GM18873 (cell line): ENCODE measurements around the gene RSPH6A.
"Not testable (repeated sequence)": the region's sequence is repeated elsewhere in the genome, so short reads cannot be mapped to it uniquely, and the experiment has no call there.

Experiments used
- ATAC-seq: cut with Tn5 transposase; IDR thresholded peaks from one replicate; pipeline ENCODE4 v1.9.1; 2021; ENCODE audit warnings: mild to moderate bottlenecking, moderate library complexity, moderate number of reproducible peaks; ENCODE audit not compliant: unreplicated experiment, low FRiP score

The RSPH6A gene

DNA sequence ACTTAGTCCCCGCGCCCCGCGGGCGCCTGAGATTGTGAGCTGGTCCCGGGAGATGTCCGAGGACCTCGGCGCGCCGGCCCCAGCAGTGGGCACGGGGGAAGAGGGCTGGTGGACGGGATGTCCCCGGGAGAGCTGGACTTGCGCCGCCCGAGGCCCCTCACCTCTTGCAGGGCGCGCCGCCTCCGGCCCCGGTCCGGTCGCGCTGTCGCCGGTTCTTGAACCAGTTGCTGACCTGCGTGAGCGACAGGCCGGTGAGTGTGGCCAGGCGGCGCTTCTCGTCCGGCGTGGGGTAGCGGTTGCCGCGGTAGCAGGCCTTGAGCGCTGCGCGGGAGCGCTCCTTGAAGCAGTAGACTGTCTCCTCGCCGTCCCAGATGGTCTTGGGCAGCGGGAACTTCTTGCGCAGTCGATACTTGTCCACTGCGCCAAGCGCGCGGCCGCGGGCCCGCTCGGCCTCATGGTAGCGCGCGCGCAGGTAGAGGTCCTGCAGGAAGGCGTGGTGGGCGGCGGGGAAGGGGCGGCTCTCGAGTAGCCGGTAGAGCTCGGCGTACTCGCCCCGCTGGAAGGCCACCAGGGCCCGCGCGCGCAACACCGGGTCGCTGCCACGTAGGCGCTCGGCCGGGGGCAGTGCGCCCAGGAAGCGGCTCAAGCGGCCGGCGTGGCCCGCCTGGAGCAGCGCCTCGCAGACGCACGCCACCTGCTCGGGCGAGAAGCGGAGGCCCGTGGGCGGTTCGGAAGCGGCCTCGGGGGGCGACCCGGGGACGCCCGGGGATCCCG, 47.0 kb downstream of the RSPH6A start:
- no peak for ATAC-seq

DNA sequence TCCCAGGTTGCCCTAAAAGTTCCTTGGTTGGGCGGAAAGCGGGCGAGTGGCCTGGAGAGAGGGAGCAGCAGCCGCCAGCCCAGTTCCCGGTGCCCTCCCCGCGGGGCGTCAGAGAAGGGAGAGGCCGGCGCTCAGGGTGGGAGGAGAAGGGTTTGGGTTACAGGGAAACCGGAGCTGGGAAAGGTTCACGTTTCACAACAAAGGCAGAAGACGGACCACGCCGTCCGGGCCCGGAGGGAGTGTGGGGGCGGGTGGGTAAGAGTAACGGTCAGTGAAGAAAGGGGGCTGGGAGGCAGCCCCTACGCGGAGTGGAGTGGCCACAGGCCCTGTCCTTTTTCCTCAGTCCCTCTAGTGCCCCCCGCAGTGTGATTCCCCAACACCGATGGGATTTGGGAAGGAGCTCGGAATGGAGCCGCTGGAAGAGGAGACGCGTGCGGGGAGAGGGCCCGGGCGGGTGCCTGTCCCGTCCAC, 47.7 kb downstream of the RSPH6A start:
- ATAC-seq: no peak

DNA sequence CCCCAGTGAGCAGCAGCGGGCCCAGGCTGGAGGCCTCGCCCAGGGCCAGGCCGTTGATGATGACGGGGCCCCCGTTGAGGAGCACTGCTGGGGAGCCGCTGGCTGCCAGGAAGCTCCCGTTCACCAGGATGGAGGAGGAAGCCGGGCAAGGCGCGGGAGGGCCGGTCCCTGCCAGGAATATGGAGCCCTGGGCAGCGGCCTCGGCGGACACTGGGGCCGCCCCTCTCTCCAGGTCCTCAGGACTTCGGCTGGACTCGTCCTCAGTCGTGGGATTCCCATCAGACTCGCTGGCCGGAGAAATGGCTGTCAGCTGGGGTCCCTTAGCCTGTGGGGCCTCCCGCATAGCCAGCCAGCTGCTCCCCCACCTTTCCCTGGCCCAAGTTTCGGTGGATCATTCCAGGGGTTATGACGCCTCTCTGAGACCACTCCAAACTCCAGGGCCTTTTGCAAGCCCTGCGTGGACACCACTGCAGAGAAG, 48.2 kb downstream of the RSPH6A start:
- no peak for ATAC-seq

DNA sequence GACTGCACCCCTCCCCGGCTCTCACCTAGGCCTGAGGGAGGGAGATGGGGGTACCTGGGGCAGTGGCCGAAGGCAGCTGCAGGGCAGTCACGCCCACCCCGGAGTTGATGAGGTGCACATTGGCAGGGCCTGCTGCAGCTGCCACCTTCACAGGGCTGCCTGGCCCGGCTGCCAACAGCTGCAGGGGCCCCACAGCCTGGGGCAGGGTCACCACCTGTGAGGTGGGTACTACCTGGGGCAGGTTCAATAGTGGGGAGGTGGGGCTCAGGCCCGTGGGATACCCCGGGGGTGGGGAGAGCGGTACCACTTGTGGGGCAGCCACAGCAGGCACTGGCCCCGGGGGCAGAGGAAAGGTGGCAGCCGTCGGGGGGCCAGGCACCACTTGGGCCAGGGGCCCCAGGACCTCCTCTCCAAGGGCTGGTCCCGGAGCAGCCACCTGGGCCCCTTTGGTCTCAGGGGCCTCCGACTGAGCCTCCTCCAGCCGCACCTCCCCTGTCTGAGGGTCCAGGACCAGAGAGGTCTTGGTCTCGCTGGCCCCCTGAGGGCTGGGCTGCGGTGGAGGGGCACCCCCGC, 48.7 kb downstream of the RSPH6A start:
- ATAC-seq: no peak

DNA sequence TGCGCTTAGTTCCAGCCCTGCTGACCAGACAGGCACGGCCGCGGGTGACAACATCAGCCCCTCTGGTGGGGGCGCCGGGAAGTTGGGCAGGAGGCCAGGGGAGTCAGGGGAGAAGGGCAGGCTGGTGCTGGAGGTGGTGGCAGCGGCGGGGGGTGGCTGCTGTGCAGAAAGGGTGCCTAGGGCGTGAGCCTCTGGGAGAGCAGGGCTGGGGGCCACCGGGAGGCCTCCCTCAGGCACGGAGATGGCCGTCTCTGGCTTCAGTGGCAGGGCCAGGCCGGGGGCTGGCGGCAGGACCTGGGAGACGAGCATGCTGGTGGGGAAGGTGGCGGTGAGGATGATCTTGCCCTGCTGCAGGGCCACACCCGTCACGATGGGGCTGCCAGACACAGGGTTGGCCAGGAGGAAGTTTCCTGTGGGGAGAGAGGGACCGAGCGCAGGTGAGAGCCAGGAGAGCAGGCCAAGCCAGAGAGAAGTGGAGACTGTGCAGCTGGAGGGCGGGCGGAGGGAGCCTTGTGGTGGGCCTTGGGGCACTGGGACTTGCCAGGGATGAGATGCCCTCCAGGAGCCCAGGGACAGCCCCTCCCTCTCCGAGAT, 49.3 kb downstream of the RSPH6A start:
- ATAC-seq: no peak

DNA sequence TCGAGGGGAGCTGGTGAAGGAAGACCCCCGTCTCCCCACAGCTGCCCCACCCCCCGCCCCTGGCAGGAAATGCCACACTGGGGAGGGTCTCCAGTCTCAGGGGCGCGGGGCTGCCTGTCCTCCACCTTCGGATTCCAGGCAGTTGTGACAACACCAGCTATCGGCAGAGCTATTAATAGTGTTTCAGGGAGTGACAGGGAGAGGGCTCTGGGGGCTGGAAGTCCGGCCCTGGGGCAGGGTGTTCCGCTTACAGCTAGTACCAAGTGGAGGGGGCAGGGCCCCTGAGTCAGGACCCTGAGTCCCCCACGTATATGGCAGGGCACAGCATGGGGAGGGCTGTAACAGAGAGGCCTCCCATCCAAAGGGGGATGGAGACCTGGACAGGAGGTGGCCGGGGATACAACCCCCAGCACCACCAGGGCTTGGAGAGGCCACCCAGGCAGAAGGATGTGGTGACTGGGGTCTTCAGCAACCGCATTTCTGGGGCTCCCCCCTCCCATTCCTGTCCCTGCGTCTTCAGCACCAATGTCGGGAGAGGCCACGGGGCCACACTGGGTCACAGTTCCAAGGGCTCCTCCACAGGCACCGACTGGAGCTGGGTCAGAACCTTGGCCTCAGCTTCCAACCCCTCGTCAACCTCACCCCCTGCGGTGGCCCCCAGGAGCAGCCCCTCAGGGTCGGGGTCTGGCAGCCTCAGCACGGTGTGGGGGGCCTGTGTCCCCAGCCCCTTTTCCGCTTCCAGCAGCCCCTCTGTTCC, 50.0 kb downstream of the RSPH6A start:
- no peak for ATAC-seq

DNA sequence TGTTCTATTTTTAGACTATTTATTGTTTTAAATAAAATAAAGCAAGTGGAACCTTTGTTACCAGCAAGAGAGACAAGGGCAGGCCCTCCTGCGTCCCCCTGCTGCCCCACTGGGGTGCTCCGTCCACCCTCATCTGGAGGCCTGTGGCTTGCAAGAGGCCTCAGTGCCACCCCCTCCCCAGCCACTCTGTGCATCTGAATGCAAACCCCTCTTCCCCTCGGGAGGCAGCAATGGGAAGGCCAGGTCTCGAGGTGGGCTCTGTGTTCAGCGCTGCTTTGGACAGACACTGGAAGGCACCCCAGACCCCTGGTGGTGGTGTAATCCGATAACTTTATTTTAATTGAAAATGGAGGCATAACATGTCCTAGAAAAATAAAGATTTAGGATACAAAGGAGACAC, 50.6 kb downstream of the RSPH6A start:
- ATAC-seq: no peak

DNA sequence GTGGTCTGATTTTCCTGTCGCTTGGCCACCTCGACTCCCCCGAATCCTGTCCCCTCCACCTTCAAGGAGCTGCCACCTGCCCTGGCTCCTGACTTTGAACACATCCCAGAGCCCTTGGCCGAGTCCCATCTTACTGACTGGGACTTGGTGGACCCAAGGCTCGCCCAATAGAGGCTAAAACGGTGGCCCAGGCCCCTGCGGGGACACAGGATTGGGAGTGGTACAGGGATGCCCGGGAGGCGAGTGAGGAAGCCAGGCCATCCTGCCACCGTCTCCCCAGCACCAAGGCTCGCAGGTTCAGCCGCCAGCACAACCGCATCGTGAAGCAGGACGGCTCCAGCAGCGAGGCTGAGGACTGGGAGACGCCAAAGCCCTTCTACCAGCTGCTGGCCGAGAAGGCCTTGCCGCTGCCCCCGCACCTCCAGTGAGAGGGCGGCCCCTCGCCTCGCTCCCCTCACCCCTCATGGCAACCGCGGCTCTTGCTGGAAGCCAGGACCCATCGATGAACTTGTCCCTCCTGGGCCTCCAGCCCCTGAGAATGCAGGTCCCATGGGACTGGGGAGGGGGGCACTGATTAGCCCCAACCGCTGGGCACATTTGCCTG, 51.3 kb downstream of the RSPH6A start:
- no peak for ATAC-seq

DNA sequence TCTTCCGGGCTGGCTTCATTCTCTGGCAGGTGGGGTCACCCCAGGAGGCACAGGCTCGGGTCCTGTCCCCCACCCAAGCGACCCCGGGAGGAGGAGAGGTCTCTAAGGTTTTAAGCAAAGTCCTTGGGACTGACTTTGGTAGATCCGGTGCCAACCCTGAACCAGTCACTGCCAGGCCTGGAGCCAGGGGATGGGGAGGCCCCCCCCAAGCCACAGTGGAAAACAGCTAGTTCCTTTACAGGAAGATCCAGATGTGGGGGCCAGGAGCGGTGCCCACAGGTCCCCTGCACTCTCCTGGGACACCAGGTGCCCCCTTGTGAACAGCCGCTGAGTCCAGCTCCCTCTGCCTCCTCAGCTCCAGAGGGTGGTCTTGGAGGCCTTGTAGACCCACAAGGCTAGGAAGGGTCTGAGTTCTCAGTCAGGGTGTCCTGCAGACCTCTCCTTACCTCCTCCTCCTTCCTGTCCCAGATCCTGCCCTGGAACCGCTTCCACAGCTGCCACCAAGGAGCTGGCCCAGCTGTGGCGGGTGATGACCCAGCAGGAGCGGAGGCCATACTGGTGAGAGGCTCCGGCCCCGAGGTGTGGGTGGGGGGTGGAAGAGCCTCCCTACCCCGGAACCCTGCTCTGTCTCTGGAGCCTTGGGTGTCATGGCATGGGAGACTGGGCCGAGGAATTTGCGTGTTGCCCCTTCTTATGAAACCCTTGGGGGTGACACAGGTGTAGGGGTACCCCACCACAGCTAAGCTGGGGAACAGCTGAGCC, 52.1 kb downstream of the RSPH6A start:
- no peak for ATAC-seq

DNA sequence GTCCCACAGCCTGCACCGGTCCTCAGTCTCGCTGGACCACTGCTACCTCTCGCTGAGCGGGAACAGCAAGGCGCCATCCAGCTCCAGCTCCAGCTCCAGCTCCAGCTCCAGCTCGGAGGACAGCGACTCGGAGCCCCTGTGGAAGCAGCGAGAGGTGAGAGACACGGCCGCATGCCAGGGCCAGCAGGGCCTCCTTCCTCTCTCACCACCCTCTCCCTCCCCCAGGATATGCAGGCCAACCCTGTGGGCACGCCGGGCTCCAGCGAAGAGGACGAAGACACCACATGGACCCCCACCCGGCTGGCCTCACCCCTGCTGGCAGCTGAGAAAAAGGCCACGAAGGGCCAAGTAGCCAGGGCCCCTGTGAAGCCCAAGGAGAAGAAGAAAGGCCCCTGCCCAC, 53.4 kb downstream of the RSPH6A start:
- no peak for ATAC-seq

DNA sequence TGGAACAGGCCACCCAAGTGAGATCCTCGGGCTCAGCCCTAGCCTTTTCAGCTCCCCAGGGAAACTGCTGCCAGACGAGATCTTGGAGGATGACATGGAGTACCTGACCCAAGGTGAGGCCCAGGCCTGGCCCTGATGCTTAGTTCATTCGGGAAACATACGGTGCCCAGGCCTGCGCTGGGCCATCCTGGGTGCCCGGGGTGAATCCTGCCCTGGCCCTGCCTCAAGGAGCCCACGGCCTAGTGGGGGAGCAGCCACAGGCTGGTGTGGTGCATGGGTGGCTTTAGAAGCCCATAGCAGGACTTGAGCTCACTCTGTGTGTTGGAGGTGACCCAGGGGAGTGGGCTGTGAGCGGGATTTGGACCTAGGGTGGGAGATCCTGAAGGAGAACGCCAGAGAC, 56.2 kb downstream of the RSPH6A start:
- ATAC-seq: no peak

DNA sequence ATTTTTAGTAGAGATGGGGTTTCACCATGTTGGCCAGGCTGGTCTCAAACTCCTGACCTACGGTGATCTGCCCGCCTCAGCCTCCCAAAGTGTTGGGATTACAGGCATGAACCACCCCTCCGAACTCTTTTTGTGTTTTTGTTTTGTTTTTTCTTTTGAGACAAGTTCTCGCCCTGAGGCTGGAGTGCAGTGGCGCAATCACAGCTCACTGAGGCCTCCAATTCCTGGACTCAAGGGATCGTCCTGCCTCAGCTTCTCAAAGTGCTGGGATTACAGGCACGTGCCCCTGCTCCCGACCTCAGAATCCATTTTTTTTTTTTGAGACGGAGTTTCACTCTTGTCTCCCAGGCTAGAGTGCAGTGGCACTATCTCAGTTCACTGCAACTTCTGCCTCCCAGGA, 57.4 kb downstream of the RSPH6A start:
- no peak for ATAC-seq

DNA sequence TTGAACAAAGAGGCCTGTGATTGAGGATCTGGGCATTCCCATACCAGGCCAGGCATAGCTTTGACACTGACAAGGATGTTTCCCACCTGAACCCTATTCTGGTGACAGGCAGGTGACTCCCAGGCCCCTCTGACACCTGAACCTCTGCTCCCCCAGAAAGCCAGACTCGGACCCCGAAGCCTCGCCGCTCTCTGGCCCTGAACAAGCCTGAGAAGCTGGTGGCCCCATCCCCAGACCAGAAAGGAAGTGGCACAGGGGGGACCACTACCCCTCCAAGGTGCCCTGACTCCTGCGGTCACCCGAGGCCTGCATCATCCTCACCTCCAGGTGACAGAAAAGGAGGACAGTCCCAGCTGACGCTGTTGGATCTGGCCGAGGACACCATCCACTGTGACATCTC, 60.8 kb downstream of the RSPH6A start:
- ATAC-seq: no peak

DNA sequence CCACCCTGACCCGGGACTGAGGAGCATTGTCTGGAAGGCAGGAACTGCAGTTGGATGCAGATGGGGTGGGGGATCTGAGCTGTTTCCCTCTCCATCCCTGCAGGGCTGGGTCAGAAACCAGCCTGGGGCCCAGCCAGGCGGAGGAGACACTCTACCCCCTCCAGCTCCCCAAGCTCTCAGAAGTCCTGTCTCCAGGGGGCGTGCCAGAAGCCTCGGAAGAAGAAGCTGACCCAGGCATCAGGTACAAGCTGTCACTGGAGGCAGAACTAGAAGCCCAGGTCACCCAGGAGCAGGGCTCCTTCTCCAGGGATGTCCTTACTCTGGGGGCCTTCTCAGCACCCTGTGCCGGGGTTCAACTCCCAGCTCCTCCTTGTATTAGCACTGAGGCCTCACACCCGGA, 61.6 kb downstream of the RSPH6A start:
- ATAC-seq: no peak

DNA sequence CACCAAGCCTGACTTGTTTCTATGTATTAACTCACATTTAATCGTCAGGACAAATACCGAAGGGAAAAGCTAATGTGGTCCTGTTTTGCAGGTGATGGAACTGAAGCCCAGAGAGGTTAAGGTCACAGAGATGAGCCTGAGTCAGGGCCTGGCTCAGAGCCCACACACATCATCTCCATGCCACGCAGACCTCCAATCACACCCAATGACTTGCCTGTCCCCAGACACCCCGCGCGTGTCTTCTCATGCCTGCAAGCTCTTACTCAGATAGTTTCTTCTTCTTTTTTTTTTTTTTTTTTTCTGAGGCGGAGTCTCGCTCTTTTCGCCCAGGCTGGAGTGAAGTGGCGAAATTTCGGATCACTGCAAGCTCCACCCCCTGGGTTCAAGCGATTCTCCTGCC, 62.5 kb downstream of the RSPH6A start:
- no peak for ATAC-seq

DNA sequence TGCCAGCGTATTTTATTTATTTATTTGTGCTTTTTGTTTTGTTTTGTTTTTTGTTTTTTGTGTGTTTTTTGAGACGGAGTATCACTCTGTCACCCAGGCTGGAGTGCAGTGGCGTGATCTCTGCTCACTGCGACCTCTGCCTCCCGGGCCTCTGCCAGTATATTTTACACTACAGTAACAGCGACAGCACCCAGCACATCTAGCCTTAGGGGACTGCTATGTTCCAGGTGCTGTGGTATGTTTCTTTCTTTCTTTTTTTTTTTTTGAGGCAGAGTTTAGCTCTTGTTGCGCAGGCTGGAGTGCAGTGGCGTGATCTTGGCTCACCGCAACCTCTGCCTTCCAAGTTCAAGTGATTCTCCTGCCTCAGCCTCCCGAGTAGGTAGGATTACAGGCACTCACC, 63.6 kb downstream of the RSPH6A start:
- ATAC-seq: not testable (repeated sequence)

DNA sequence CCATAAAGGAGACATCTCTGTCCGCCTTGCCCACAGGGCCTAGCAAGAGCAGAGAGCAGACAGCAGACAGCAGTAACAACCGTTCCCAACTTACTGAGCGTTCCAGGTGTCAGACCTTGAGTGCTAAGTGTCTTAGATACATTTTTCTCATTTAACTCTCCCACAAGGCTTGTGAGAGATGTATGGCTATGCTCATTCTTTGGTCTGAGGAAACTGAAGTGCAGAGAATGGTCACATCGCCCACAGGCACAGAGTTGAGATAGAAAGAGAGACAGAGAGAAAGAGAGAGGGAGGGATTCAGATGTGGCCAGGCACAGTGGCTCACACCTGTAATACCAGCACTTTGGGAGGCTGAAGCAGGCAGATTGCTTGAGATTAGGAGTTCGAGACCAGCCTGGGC, 67.6 kb downstream of the RSPH6A start:
- no peak for ATAC-seq

DNA sequence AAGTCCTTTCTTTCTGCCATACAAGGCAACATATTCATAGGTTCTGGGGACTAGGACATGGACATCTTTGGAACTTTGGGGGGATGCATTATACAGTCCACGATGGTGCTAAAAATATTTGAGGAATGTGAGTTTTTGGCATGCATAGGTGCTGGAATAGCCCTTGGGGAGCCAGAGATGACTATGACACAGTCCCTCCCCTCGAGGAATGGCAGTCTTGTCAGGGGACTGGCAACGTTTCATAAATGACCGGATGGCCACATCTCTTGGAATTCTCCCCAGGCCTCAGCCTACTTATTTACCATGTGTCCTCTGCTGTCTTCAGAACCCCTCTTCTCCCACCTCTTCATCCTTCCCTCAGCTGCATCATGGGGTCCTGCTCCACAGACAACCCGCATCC, 68.2 kb downstream of the RSPH6A start:
- no peak for ATAC-seq
